Natural killer cell (primary cell): ENCODE measurements around the gene ARFGEF2. TPM values are rescaled to one million over a fixed set of nuclear protein-coding genes. Genes with fewer than 3 reads are reported as not detected.

Experiments
- total RNA-seq, 4 donors: library from RNA; stranded (reverse); fragments of 120-200 nt in 1 of 4; gene quantifications; one replicate each; pipeline versions ENCODE4 v1.2.3 to v1.2.4, GENCODE V29; 2013 to 2022

Gene ARFGEF2
- total RNA-seq, 3 donors from 2014 or later (not counting 1 experiment from before 2014, with no cell fraction given): 22.7 to 26.9 (median 26.9) TPM

Other genes with a start within 250 kb of the ARFGEF2 start
- gene PREX1, start 93.7 kb upstream of the ARFGEF2 start, total RNA-seq: 100 to 1,000 TPM; 382 to 392 (median 389) TPM
- 10 to 100 TPM; 24.6 to 29.5 (median 25.8) TPM for gene CSE1L, start 124.6 kb downstream of the ARFGEF2 start, total RNA-seq